ENCODE results near the gene CORO2A.

CORO2A gene

GRCh38 chr9:98080780-98081179 lies 111.7 kb downstream of the CORO2A start:
- Histone ChIP-seq H3K27ac (ENCODE audit: extremely low read depth, low read depth, low read length) (no peak overlapping the region), H3K9me3 (ENCODE audit: control insufficient read depth, insufficient read depth, low read depth, low read length) (no peaks in the 10 kb centered on the region), H3K4me1 (ENCODE audit: control insufficient read depth, insufficient read depth, low read length) (no peaks in the 10 kb centered on the region), H3K4me3 (ENCODE audit: low read depth, low read length) (no peak overlapping the region), H3K36me3 (ENCODE audit: control insufficient read depth in 2 of 2, insufficient read depth in 1 of 2, low read length in 2 of 2) (peaks cover 3 to 73% of the 10 kb centered on the region in 2 experiments)
- CTCF ChIA-PET: interaction anchor here (1.3 kb wide), 1 partner anchor 182 kb away, joined by 10 read pairs; no protein-coding TSS in a partner anchor
- TF ChIP-seq, protein P1, sequence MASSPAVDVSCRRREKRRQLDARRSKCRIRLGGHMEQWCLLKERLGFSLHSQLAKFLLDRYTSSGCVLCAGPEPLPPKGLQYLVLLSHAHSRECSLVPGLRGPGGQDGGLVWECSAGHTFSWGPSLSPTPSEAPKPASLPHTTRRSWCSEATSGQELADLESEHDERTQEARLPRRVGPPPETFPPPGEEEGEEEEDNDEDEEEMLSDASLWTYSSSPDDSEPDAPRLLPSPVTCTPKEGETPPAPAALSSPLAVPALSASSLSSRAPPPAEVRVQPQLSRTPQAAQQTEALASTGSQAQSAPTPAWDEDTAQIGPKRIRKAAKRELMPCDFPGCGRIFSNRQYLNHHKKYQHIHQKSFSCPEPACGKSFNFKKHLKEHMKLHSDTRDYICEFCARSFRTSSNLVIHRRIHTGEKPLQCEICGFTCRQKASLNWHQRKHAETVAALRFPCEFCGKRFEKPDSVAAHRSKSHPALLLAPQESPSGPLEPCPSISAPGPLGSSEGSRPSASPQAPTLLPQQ (tag by site-specific recombination; IDR thresholded peaks at IDR 0.05): no peak
- TF ChIP-seq ZNF561 (tag by site-specific recombination; IDR thresholded peaks at IDR 0.05; ENCODE audit: borderline replicate concordance): no peak
- TF ChIP-seq, protein P2, sequence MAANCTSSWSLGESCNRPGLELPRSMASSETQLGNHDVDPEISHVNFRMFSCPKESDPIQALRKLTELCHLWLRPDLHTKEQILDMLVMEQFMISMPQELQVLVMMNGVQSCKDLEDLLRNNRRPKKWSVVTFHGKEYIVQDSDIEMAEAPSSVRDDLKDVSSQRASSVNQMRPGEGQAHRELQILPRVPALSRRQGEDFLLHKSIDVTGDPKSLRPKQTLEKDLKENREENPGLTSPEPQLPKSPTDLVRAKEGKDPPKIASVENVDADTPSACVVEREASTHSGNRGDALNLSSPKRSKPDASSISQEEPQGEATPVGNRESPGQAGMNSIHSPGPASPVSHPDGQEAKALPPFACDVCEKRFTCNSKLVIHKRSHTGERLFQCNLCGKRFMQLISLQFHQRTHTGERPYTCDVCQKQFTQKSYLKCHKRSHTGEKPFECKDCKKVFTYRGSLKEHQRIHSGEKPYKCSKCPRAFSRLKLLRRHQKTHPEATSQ (tag by site-specific recombination; IDR thresholded peaks at IDR 0.05): no peak
- TF ChIP-seq ZXDB (tag by site-specific recombination; IDR thresholded peaks at IDR 0.05): no peak
- POLR2A ChIA-PET: interaction anchor here (1.5 kb wide), 1 partner anchor 24 kb away, joined by 4 read pairs; the partner anchor contains the start of gene NANS

DNA sequence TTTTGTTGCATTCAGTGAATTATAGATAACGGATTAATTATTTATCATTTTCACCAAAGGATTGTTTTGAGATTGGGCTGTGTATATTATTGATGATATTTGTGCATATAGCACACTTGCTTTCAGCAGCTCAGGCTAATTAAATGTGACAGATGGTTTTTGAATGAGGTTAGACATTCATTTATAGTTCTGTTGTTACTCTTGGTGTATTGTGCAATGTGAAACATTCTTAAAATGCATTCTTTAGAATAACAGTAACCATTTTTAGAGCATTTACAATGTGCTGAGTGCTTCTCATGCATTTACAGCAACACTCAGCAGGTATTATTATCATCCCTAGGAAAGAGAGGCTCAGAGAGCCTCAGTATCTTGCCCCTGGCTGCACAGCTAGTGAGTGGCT lies 112.1 kb downstream of the CORO2A start:
- TF ChIP-seq ZNF302 (tag by site-specific recombination; IDR thresholded peaks at IDR 0.05; ENCODE audit: low read depth) (no peak), ZNF548 (tag by site-specific recombination; IDR thresholded peaks at IDR 0.05) (no peak), ZNF76 (tag by site-specific recombination; IDR thresholded peaks at IDR 0.05; ENCODE audit: borderline replicate concordance, low read depth) (no peak), ZXDB (tag by site-specific recombination; IDR thresholded peaks at IDR 0.05) (no peak), ATF2 (tag by site-specific recombination; IDR thresholded peaks at IDR 0.05; ENCODE audit: low read depth) (no peak), ZNF423 (tag by site-specific recombination; IDR thresholded peaks at IDR 0.05) (no peak), ZNF394 (tag by site-specific recombination; IDR thresholded peaks at IDR 0.05; ENCODE audit: borderline replicate concordance) (no peak)
- TF ChIP-seq, protein P3, sequence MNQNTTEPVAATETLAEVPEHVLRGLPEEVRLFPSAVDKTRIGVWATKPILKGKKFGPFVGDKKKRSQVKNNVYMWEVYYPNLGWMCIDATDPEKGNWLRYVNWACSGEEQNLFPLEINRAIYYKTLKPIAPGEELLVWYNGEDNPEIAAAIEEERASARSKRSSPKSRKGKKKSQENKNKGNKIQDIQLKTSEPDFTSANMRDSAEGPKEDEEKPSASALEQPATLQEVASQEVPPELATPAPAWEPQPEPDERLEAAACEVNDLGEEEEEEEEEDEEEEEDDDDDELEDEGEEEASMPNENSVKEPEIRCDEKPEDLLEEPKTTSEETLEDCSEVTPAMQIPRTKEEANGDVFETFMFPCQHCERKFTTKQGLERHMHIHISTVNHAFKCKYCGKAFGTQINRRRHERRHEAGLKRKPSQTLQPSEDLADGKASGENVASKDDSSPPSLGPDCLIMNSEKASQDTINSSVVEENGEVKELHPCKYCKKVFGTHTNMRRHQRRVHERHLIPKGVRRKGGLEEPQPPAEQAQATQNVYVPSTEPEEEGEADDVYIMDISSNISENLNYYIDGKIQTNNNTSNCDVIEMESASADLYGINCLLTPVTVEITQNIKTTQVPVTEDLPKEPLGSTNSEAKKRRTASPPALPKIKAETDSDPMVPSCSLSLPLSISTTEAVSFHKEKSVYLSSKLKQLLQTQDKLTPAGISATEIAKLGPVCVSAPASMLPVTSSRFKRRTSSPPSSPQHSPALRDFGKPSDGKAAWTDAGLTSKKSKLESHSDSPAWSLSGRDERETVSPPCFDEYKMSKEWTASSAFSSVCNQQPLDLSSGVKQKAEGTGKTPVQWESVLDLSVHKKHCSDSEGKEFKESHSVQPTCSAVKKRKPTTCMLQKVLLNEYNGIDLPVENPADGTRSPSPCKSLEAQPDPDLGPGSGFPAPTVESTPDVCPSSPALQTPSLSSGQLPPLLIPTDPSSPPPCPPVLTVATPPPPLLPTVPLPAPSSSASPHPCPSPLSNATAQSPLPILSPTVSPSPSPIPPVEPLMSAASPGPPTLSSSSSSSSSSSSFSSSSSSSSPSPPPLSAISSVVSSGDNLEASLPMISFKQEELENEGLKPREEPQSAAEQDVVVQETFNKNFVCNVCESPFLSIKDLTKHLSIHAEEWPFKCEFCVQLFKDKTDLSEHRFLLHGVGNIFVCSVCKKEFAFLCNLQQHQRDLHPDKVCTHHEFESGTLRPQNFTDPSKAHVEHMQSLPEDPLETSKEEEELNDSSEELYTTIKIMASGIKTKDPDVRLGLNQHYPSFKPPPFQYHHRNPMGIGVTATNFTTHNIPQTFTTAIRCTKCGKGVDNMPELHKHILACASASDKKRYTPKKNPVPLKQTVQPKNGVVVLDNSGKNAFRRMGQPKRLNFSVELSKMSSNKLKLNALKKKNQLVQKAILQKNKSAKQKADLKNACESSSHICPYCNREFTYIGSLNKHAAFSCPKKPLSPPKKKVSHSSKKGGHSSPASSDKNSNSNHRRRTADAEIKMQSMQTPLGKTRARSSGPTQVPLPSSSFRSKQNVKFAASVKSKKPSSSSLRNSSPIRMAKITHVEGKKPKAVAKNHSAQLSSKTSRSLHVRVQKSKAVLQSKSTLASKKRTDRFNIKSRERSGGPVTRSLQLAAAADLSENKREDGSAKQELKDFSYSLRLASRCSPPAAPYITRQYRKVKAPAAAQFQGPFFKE (tag by site-specific recombination; IDR thresholded peaks at IDR 0.05; ENCODE audit: borderline replicate concordance): no peak
- ChIA-PET POLR2A (interaction anchor here (1.5 kb wide), 1 partner anchor 24 kb away, joined by 4 read pairs; the partner anchor contains the start of gene NANS), CTCF (interaction anchor here (0.7 to 1.6 kb wide), 3 partner anchors 84 to 183 kb away, joined by 3 to 10 read pairs (median 5); no protein-coding TSS in a partner anchor)
- no peak overlapping the region for H3K4me3 ChIP-seq (ENCODE audit: low read depth, low read length)
- no peaks in the 10 kb centered on the region for H3K4me1 ChIP-seq (ENCODE audit: control insufficient read depth, insufficient read depth, low read length)
- no peak overlapping the region for H3K27ac ChIP-seq (ENCODE audit: extremely low read depth, low read depth, low read length)
- no peaks in the 10 kb centered on the region for H3K9me3 ChIP-seq (ENCODE audit: control insufficient read depth, insufficient read depth, low read depth, low read length)
- peaks cover 3 to 71% of the 10 kb centered on the region in 2 experiments for H3K36me3 ChIP-seq (ENCODE audit: control insufficient read depth in 2 of 2, insufficient read depth in 1 of 2, low read length in 2 of 2)
